ENCODE measurements around the gene RPEL1.

The RPEL1 gene

DNA sequence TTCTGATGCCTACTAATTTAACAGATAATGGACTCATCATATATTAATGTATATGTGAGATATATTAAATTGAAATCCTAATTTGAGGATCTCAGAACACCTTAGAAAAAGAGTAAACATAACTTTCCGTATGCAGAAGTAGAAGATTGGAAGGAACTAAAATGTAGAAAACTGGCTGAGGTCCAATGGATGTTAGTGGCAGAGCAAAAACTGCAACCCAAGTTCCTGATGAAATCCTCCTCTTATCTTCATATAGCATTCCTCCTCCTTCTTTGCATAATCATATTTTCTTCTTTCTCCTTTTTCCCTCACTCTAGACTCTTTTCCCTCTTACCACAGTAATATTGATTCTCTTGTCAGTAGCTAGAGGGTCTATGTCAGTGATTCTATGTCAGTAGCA is 37.3 kb downstream of the RPEL1 start:
- DNase-seq = no peak

DNA sequence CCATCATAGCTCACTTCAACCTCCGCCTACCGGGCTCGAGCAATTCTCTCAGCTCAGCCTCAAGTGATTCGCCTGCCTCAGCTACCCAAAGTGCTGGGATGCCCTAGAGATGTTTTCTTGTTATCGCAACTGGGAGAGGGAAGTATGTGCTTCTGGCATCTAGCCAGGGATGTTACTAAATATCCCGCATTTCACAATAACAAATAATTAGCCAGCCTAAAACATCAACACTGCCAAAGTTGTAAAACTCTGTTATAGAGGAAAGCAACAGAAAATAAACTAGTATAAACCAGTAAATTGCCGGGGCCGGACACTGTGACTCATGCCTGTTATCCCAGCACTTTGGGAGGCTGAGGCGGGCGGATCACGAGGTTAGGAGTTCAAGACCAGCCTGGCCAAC is 38.5 kb downstream of the RPEL1 start:
- no peak for DNase-seq

DNA sequence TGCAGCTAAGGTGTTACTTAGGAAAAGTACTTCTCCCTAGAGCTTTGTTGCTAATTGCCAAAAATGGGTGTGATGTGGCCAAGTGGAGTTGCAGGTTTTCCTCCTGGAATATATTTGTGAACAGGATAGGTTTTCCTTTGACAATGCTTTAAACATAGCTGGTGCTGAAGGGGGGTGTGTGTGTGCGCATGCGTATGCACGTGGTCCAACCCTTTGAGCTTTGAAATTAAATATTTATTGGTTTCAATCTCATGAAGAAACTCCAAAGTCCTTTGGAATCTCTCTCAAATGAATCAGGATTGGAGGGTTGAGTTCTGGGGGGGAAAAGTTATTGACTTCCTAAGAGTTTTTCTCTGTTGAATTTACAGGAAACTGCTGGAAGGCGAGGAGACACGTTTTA is 42.3 kb downstream of the RPEL1 start:
- DNase-seq = no peak

DNA sequence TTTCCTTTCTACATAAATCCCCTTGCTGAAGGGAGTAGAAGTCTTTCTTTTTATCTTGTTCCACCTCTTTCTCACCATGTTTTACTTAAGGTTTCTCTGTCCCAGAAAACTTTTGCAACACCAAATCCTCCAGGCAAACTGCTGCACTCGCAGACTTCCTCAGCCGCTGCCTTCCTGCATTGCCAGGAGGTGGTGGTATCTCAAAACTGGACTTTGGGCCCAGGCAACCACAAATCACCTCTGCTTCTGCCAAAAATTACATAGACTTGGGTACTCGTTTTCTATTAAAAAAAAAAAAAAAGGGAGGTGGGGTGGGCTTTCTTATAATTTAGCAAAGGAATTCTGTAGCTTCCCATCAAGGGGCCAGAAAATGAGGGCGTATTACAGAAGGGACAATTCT is 45.9 kb downstream of the RPEL1 start:
- DNase-seq = no peak

DNA sequence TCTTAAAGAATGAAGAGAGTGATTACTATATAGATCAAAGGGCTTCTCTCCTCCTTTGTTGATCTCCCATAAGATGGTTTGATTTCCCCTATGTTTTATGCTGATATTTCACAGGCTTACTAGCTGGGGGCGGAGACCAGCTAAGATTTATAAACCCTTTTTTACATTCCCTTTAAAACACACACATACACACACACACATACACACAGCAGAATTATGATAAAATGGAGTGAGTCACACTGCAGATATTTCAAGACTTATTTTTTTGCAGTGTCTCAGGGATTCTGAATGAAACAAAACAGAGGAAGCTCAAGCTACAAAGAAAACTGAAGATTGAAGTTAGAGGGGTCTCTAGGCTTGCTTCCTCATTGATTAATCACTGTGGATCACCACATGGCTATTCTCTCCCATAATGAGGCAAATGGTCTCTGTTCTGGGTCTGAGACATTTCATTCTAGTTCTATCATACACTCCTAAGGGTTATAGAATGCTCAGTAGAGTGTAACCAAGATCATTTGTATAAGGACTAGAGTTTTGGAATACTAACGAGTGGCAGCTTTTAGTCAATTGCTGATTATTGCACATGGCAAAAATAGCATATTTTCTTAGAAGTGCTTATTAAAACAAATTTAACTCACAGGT is 49.8 kb downstream of the RPEL1 start:
- peak; percentile 78 for DNase-seq
